ENCODE measurements around the gene SPAG17.

- TF ChIP-seq CTCF (IDR thresholded peaks at IDR 0.05) (no peak), POLR2A (IDR thresholded peaks at IDR 0.05) (no peak), EP300 (IDR thresholded peaks at IDR 0.05) (no peak)
Measured at GRCh38 chr1:118184739-118185083, 317 bp downstream of the SPAG17 start.

All from ovary (tissue), 3 donors.